Activated naive CD4-positive, alpha-beta T cell treated with anti-CD3 and anti-CD28 coated beads, Interleukin-2, amount 10 ng/mL, durations not matched to agents 7 days and 5 days (primary cell): ENCODE data around the gene CTSA.
A peak's percentile ranks its signal among the peaks of the same experiment; 100 is the strongest.

ENCODE experiments used
- CTCF ChIA-PET: fragments of 350-600 bp; sonication (Branson Sonifier 250); formaldehyde crosslinking; loops from one replicate; lab custom pipeline; 2021; ENCODE audit warnings: antibody characterized with exemption; lab: Charles Lee
- DNase-seq: peaks from one replicate; pipeline ENCODE4 v3.0.0-alpha.2; 2020
- H3K27ac Mint-ChIP-seq: one replicate; pipeline ENCODE4 v1.8.0; 2021; ENCODE audit warnings: mild to moderate bottlenecking, moderate library complexity, mixed read lengths
- H3K27me3 Mint-ChIP-seq: one replicate; pipeline ENCODE4 v1.8.0; 2021; ENCODE audit warnings: mild to moderate bottlenecking, mixed read lengths
- H3K36me3 Mint-ChIP-seq: one replicate; pipeline ENCODE4 v1.8.0; 2021; ENCODE audit warnings: mixed read lengths
- H3K4me1 Mint-ChIP-seq: one replicate; pipeline ENCODE4 v1.8.0; 2021; ENCODE audit warnings: mixed read lengths
- H3K4me3 Mint-ChIP-seq: one replicate; pipeline ENCODE4 v1.8.0; 2021; ENCODE audit warnings: mild to moderate bottlenecking, moderate library complexity, mixed read lengths
- H3K9me3 Mint-ChIP-seq: one replicate; pipeline ENCODE4 v1.8.0; 2021; ENCODE audit warnings: mixed read lengths

The CTSA gene

GRCh38 chr20:45909817-45910669, 18.9 kb downstream of the CTSA start:
- peaks cover 20% of the 10 kb centered on the region for H3K4me1 Mint-ChIP-seq
- H3K4me3 Mint-ChIP-seq = peak overlapping the region; percentile 40
- no peak for DNase-seq
- H3K27ac Mint-ChIP-seq = peak overlapping the region; percentile 34
- CTCF ChIA-PET = interaction anchor here (1.0 to 1.5 kb wide), 2 partner anchors 19 to 60 kb away, joined by 3 to 5 read pairs; partner anchors contain the start of genes CTSA and NEURL2
- peaks cover 42% of the 10 kb centered on the region for H3K27me3 Mint-ChIP-seq
- H3K36me3 Mint-ChIP-seq = no peaks in the 10 kb centered on the region
- no peaks in the 10 kb centered on the region for H3K9me3 Mint-ChIP-seq

- Mint-ChIP-seq H3K27me3 (peaks cover 49% of the 10 kb centered on the region), H3K4me3 (peak overlapping the region; percentile 40), H3K36me3 (no peaks in the 10 kb centered on the region), H3K27ac (peak overlapping the region; percentile 34), H3K9me3 (no peaks in the 10 kb centered on the region), H3K4me1 (peaks cover 20% of the 10 kb centered on the region)
- peak; percentile 91 for DNase-seq
- CTCF ChIA-PET = interaction anchor here (1.5 kb wide), 1 partner anchor 59 kb away, joined by 5 read pairs; no protein-coding TSS in a partner anchor
Observed at GRCh38 chr20:45910670-45911485, 19.7 kb downstream of the CTSA start.

DNA sequence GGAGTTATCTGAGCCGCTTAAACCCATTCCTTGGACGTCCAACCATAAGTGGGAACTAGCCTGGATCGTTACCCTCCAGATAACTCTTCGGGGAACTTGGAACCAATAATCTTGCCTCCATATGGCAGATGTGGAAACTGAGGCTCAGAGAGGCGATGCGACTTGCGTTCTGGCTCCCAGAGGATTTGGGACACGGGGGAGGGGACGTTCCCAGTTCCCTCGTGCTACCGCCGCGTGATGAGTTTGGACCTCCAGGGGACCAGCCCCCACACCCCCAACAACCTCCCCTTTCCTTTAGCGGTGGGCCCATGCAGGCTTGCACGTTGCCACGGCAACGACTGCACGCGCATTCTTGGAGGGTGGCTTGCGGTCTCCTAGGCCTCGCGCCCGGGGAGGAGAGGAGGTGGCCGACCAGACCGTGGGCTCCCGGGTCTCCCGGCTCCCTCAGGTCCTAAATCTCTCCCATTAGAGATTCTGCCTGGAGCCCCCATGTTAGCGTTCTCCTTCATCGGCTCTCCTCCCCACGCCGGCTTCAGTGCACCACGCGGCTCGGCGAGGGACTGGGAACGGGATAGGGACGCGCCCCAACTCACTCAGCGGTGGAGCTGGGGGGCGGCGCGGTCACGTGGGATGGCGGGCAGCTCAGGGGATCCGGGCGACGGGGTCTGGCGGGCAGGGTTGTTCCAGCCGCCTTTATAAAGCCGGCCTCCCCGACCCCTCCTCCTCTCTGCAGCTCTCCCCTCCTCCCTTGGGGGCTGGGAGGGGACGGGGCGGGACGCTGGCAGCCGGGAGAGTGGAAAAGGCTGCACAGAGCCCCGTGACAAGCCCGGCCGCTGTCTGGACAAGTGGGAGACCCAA, 20.6 kb downstream of the CTSA start, which contains the start of gene PLTP:
PLTP (minus strand) TSS at position 670 of the 858 bp plus-strand sequence. CDS start 703 bp downstream, outside the sequence.
- H3K9me3 Mint-ChIP-seq = no peaks in the 10 kb centered on the region
- CTCF ChIA-PET = no interaction called here
- H3K27me3 Mint-ChIP-seq = peaks cover 57% of the 10 kb centered on the region
- H3K4me3 Mint-ChIP-seq = peak within 1 kb of the TSS; percentile 40
- DNase-seq = peak; percentile 54
- no peaks in the 10 kb centered on the region for H3K36me3 Mint-ChIP-seq
- H3K4me1 Mint-ChIP-seq = peaks cover 20% of the 10 kb centered on the region
- H3K27ac Mint-ChIP-seq = peak within 1 kb of the TSS; percentile 15

GRCh38 chr20:45912344-45912682, 21.2 kb downstream of the CTSA start:
- CTCF ChIA-PET = no interaction called here
- Mint-ChIP-seq H3K4me1 (peaks cover 20% of the 10 kb centered on the region), H3K27me3 (peaks cover 59% of the 10 kb centered on the region), H3K36me3 (no peaks in the 10 kb centered on the region), H3K4me3 (peak overlapping the region; percentile 2), H3K27ac (no peak overlapping the region), H3K9me3 (no peaks in the 10 kb centered on the region)
- DNase-seq = no peak

DNA sequence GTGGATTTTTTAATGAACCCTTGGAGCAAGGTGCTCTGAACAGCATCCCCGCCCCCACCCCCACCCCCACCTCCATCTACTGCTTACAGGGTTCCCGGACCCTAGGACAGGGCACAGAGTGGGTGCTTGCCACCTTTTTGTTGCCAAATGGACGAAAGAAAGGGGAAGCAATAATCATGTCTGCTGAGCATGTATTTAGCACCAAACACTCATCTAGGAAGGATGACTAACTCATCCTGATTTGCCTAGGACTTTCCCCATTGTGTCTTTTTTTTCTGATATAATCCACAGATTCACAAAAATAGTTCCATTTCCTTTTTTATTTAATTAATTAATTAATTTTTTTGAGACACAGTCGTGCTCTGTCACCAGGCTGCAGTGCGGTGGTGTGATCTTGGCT, 22.0 kb downstream of the CTSA start:
- Mint-ChIP-seq H3K27ac (no peak overlapping the region), H3K9me3 (no peaks in the 10 kb centered on the region), H3K4me1 (peaks cover 20% of the 10 kb centered on the region), H3K4me3 (no peak overlapping the region), H3K27me3 (peaks cover 65% of the 10 kb centered on the region), H3K36me3 (no peaks in the 10 kb centered on the region)
- no peak for DNase-seq
- CTCF ChIA-PET = no interaction called here

- Mint-ChIP-seq H3K4me1 (peaks cover 2% of the 10 kb centered on the region), H3K27me3 (peaks cover 79% of the 10 kb centered on the region), H3K9me3 (no peaks in the 10 kb centered on the region), H3K36me3 (no peaks in the 10 kb centered on the region), H3K27ac (no peak overlapping the region), H3K4me3 (no peak overlapping the region)
- no peak for DNase-seq
- CTCF ChIA-PET = no interaction called here
Observed at GRCh38 chr20:45917790-45918141, 26.6 kb downstream of the CTSA start.

GRCh38 chr20:45918182-45918737, 27.1 kb downstream of the CTSA start:
- no peaks in the 10 kb centered on the region for H3K36me3 Mint-ChIP-seq
- H3K9me3 Mint-ChIP-seq = no peaks in the 10 kb centered on the region
- no peak overlapping the region for H3K27ac Mint-ChIP-seq
- no peak overlapping the region for H3K4me3 Mint-ChIP-seq
- H3K4me1 Mint-ChIP-seq = no peaks in the 10 kb centered on the region
- peaks cover 75% of the 10 kb centered on the region for H3K27me3 Mint-ChIP-seq
- DNase-seq = no peak
- CTCF ChIA-PET = no interaction called here

DNA sequence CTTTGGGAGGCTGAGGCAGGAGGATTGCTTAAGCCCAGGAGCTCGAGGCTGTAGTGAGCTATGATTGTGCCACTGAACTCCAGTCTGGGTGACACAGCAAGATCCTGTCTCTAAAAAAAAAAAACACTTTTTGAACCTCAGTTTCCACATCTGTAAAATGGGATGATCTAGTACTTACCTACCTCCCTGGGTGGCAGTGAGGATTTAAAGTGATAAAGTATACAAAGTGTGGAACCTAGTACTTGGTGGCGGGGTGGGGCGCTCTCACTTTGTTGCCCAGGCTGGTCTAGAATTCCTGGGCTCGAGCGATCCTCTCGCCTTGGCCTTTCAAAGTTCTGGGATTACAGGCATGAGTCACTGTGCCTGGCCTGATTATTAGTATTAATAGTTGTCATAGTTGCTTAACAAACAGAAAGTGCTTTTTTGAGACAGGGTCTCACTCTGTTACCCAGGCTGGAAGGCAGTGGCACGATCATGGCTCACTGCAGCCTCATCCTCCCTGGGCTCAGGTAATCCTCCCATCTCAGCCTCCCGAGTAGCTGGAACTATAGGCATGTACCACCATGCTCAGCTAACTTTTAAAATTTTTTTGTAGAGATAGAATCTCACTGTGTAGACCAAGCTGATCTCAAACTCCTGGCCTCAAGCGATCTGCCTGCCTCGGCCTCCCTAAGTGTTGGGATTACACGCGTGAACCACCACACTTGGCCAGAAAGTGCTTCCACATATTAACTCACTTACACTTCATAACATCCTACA, 27.8 kb downstream of the CTSA start:
- DNase-seq = no peak
- CTCF ChIA-PET = no interaction called here
- Mint-ChIP-seq H3K9me3 (no peaks in the 10 kb centered on the region), H3K4me3 (no peak overlapping the region), H3K27me3 (peaks cover 72% of the 10 kb centered on the region), H3K36me3 (no peaks in the 10 kb centered on the region), H3K4me1 (no peaks in the 10 kb centered on the region), H3K27ac (no peak overlapping the region)

- no peak for DNase-seq
- no peaks in the 10 kb centered on the region for H3K36me3 Mint-ChIP-seq
- H3K27me3 Mint-ChIP-seq = peaks cover 73% of the 10 kb centered on the region
- H3K9me3 Mint-ChIP-seq = no peaks in the 10 kb centered on the region
- H3K4me3 Mint-ChIP-seq = no peak overlapping the region
- CTCF ChIA-PET = no interaction called here
- H3K4me1 Mint-ChIP-seq = no peaks in the 10 kb centered on the region
- no peak overlapping the region for H3K27ac Mint-ChIP-seq
Observed at GRCh38 chr20:45919542-45920399, 28.6 kb downstream of the CTSA start.

- Mint-ChIP-seq H3K36me3 (no peaks in the 10 kb centered on the region), H3K4me3 (no peak overlapping the region), H3K27ac (no peak overlapping the region), H3K27me3 (peaks cover 73% of the 10 kb centered on the region), H3K4me1 (no peaks in the 10 kb centered on the region), H3K9me3 (no peaks in the 10 kb centered on the region)
- DNase-seq = no peak
- CTCF ChIA-PET = interaction anchor here (0.7 kb wide), 1 partner anchor 97 kb away, joined by 3 read pairs; no protein-coding TSS in a partner anchor
Observed at GRCh38 chr20:45920462-45921336, 29.6 kb downstream of the CTSA start.

DNA sequence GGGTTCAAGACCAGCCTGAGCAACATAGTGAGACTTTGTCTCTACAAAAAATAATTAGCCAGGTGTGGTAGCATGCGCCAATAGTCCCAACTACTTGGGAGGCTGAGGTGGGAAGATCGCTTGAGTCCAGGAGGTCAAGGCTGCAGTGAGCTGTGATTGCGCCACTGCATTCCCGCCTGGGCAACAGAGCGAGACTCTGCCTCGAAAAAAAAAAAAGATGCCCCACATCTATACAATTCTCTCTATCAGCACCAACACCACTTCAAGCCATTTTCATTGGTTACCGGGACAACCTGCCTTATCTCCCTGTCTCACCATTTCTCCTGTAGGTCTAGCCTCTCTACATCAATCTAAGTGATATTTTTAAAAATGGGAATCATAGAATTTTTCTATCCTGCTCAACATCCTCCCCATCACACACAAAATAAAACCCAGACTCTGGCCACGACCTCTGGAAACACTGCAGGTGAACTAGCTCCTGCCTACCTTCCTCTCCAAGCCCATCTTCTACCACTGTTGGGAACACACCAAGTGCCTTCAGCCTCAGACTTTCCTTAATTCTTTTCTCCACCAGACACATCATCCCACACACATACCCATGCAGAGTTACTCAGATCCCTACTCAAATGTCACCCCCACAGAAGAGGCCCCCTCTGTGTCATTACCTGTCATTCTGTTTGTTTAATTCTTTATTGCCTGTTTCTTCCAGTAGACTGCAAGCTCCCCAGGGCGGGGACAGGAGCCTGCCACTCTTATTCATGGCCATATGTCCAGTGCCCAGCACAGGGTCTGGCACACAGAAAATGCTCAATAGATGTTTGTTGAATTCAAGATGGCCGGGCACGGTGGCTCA, 30.4 kb downstream of the CTSA start:
- DNase-seq = no peak
- no peak overlapping the region for H3K27ac Mint-ChIP-seq
- no peak overlapping the region for H3K4me3 Mint-ChIP-seq
- H3K36me3 Mint-ChIP-seq = no peaks in the 10 kb centered on the region
- CTCF ChIA-PET = interaction anchor here (0.7 kb wide), 1 partner anchor 98 kb away, joined by 3 read pairs; no protein-coding TSS in a partner anchor
- no peaks in the 10 kb centered on the region for H3K4me1 Mint-ChIP-seq
- peaks cover 68% of the 10 kb centered on the region for H3K27me3 Mint-ChIP-seq
- H3K9me3 Mint-ChIP-seq = no peaks in the 10 kb centered on the region
